GM19372 (cell line): Measurements from ENCODE around the gene TTC9C.
"Not testable (repeated sequence)": the region's sequence is repeated elsewhere in the genome, so short reads cannot be mapped to it uniquely, and the experiment has no call there.

Experiments used
- ATAC-seq: cut with Tn5 transposase; IDR thresholded peaks from one replicate; pipeline ENCODE4 v1.9.1; 2021; ENCODE audit warnings: mild to moderate bottlenecking, low read depth, moderate library complexity; ENCODE audit not compliant: unreplicated experiment

TTC9C gene, protein sequence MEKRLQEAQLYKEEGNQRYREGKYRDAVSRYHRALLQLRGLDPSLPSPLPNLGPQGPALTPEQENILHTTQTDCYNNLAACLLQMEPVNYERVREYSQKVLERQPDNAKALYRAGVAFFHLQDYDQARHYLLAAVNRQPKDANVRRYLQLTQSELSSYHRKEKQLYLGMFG

DNA sequence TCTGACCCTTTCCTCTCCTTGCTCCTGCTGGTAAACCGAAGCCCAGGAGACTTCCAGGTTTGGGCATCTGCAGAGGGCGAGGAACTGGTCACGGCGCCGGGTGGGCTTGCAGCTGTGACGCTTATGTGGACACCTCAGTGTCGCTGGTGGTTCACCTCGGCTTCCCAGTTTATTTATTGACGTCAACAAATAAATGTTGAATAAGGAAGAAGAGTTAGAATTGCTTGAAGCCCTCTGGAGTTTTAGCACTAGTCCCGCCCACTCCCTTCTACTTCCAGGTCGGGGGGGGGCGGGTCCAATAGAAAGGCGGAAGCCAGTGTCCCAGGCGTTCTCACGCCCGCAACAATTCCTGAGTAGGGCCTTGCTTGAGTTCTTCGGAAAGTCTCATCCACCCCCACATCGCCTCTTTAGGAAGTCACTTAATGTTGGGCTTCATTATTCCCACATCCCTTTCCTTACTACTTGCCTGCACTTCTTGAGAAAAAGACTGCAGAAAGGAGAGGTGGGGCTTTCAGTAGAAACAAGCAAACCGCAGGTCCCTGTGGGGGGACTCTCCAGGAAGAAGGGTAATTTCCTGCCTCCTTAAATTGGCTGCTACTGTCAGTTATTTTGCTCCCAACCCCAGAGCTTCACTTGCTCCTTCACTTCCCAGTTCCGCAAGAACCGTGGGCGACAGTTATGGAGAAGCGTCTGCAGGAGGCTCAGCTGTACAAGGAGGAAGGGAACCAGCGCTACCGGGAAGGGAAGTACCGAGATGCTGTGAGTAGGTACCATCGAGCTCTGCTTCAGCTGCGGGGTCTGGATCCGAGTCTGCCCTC, at the start of gene TTC9C:
TSS of gene TTC9C (plus strand) at position 316 of the 818 bp plus-strand sequence. CDS start at position 679, 363 bp downstream.
- ATAC-seq = peak; percentile 4

DNA sequence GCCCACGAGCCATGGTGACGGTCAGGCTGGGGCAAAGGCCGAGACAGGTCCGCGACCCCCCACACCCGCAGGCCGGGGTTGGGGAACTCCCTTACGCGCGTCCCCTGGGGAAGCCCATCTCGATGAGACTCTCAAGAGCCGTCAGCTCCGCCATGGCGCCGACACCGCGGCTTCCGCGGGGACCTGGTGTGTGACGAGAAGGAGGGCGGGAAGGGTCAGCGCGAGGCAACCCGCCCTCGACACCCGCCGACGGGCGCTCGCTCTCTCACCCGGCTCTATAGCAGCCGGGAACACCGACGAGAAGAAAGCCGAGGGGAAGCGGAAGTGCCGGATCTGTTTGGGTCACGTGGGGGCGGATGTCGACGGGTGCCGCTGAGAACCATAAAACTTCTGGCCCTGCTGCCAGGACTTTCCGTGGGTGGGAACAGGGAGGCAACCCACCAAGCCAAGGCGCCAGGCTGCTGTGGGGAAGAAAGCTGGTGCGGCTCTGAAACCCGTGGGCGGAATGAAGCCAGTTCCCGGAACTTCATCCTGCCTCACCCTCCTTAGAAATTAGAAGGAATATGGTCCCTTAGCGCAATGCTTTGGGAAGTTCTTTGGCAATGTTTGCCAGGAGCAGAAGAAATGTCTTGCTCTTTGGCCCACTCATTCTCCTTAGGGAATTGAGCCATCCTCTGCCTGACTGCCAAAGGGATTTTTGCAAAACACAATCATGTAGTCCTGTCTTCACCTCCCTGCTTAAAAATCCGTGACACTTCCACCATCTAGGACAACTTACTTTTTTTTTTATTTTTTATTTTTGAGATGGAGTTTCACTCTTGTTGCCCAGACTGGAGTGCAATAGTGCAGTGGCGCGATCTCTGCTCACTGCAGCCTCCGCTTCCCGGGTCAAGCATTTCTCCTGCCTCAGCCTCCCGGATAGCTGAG, 49.3 kb upstream of the TTC9C start, which contains the start of gene UBXN1:
TSS of gene UBXN1 (minus strand) at position 304 of the 927 bp plus-strand sequence. CDS start at position 154, 150 bp downstream.
- no peak for ATAC-seq

DNA sequence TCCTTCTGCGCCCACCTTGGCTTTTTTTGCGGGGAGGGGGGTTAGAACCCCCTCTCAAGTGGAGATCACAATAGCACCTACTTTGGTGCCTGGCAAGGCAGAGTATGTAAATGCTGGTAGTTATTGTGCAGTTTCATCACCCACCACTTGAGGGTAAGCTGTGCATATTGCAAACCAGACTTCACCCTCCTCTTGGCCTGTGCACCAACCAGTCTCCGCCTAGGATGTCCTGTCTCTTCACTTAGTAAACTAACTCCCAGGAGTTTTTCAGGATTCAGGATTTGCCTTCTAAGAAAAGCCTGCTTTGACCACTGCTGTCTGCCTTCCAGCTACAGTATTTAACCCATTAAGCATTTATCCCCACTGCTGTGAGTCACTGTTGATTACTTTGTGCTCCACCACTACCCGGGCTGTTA, 47.5 kb upstream of the TTC9C start:
- ATAC-seq = peak; percentile 66

DNA sequence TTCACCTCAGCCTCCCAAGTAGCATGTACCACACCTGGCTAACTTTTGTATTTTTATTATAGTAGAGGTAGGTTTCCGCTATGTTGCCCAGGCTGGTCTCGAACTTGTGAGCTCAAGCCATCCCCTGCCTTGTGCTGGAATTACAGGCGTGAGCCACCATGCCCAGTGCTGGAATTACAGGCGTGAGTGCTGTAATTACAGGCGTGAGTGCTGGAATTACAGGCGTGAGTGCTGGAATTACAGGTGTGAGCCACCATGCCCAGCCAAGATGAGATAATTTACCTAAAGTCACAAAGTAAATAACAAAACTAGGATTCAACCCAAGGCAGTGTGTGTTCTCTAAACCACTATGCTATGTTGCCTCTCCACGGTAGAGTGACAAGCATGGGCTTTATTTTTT, 45.8 kb upstream of the TTC9C start:
- no peak for ATAC-seq

DNA sequence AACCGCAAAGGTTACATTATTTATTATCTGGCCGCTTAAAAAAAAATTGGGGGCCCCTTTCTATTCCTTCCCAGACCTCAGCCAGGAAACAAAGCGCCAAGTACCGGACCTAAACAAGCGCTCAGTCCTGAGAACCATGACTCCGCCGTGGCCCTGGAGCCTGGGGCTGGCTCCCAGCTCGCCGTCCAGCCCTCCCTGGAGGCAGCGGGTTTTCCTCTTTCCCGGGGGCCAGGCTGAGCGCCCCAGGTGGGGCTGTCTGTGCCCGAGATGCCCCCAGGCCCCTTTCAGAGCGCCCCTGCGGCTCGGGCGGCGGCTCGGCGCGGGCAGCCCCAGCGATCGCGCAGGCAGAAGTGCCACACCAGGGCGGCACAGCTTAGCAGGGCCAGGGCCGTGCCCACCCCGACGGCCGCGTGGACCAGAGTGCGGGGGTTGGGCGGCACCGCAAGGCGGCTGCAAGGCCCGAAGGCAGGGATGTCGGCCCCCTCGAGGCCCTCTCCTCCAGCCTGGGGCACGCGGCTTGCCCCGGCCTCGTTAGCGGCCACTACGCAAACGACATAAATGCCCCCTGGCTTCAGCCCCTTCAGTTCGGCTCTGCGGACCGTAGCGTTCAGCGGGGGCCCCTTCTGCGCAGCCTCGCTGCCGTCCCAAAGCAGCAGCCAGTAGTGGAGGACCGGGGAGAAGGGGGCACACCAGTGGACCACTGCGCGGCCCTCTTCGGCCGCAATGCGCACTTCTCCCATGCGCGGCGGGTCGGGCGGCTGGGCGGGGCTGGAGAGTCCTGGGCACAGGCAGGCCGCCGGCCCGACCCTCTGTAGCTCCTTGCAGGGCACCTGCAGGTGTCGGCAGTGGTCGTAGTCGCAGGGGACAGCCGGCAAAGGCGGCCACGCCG, 40.5 kb upstream of the TTC9C start:
- ATAC-seq = no peak

DNA sequence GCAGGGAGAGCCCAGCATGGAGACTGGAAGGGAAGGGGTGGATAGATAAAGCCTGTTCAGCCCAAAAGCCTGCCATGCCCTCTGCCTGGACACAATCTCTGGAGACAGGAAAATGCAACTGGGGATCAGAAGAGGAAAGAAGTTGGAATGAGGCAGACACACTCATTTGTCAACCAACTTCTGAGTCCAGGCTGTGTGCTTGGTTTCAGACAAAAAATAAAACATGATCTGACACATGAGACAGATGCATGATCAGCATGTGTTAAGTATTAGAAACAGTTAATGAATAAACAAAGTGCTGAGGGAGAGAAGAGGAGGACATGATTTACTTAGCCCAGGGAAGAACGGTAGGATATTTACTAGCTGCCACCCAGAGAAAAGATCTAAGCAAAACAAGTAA, 39.8 kb upstream of the TTC9C start:
- no peak for ATAC-seq

DNA sequence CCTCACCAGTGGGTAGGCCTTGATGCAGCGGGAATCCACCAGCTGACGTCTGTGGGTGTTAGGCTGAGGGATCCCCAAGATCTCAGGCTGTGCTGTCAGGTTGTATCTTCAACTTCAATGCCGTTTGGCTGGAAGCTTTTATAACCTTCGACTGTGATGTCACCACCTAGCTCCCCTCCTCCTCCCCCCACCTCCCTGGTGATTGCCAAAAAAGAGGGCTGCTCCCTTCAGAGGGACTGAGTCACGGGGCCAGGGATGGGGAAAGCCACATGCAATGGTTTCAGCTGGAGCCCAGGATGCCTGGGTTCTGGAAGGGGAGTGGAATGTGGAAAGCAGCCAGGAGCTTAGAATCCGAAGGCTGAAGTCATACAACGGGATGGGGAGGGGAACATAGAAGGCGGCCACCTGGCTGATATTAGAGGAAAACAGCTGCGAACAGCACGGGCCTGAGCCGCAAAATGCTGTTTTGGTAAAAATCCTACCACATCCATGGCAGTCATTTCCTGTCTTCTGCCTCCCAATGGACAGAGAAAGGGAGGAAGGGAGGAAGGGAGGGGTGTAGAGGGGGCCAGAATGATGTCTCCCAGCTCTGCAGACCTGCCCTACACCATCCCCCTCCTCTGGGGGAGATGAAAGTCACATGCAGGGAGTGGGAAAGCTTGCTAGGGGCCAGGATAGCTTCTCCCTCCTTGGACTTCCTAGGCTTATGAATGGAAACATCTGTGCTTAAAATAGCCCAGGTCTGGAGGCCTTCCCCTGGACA, 38.7 kb upstream of the TTC9C start, which contains the start of gene LRRN4CL:
TSS of gene LRRN4CL (minus strand) at position 110 of the 763 bp plus-strand sequence. CDS start 1,022 bp downstream, outside the sequence.
- no peak for ATAC-seq

DNA sequence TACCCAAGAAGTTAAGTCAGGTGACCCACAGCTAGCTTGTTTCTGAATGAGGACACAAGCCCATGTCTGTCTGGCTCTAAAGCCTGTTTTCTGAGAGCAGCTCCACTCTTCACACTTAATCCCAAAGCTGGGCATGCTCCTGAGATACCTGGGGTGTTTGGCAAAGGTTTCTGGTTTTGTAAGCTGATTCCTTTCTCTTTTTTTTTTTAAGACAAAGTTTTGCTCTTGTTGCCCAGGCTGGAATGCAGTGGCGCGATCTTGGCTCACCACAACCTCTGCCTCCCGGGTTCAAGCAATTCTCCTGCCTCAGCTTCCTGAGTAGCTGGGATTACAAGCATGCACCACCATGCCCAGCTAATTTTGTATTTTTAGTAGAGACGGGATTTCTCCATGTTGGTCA, 34.7 kb upstream of the TTC9C start:
- ATAC-seq = not testable (repeated sequence)

DNA sequence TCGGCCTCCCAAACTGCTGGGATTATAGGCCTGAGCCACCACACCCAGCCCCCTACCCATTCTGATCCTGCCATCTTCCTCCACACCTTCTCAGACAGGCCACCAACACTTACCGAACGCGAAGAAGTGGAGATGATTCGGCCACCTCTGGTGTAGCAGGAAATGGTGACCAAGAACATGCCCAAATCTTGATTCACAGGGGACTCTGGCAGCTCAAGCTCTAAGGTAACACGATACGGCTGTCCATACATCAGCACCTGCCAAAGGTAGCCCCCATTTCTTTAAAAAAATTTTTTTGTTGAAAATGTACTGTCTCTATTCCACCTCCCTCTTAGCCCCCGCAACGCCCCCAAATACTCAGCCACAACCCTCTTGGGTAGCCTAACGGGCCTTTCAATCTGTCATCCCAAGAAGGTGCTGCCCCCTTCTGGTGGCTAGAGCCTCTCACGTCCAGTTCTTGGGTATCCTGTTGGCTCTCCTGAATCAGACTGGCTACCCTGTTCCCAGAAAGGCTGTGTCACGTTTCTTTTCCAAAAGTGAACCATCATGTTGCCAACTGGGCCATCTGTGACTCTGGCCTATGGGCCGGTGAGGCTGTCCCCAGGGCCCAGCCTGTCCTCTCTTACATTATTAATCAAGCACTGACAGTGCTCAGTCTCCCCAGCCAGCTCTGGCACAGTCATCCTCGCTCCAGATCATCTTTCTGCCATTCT, 33.7 kb upstream of the TTC9C start:
- no peak for ATAC-seq

DNA sequence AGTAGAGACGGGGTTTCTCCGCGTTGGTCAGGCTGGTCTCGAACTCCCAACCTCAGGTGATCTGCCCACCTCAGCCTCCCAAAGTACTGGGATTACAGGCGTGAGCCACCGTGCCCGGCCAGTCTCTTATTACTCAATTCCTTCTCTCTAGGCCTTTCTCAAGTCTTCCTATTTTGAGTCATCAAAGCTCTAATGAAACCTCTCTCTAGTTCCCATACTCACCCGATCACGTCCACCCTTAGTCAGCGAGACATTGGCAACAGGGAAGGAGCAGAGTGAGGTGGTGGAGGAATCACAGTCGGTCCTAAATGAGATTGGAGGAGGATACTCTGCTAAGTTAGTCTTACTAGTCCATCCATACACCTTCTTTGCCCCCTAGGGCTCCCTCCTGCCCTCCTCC, 26.0 kb upstream of the TTC9C start:
- no peak for ATAC-seq

DNA sequence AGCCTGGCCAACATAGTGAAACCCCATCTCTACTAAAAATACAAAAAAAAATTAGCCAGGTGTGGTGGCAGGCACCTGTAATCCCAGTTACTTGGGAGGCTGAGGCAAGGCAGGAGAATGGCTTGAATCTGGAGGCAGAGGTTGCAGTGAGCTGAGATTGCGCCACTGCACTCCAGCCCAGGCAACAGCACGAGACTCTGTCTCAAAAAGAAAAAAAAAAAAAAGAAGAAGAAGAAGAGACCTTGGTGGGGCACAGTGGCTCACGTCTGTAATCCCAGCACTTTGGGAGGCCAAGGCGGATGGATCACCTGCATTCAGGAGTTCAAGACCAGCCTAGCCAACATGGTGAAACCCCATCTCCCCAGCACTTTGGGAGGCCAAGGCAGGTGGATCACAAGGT, 24.4 kb upstream of the TTC9C start:
- not testable (repeated sequence) for ATAC-seq

DNA sequence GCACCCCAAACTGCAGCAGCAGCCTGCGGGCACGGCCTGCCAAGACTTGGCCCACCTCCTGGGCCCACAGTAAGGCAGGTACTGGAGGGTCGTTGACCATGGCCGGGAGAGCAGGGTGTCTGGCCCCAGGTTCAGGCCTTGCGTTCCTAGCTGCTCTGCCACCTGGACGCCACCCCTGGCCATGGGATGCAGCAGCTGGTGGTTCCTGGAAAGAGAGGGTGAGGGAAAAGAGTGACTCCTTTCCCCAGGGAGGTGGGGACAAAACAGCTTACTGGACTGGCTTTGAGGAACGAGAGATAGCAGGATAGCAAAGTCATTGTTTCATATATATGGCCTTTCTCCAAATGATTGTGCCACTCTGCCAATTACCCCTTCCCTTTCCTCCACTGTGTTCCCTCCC, 22.9 kb upstream of the TTC9C start:
- ATAC-seq = no peak

DNA sequence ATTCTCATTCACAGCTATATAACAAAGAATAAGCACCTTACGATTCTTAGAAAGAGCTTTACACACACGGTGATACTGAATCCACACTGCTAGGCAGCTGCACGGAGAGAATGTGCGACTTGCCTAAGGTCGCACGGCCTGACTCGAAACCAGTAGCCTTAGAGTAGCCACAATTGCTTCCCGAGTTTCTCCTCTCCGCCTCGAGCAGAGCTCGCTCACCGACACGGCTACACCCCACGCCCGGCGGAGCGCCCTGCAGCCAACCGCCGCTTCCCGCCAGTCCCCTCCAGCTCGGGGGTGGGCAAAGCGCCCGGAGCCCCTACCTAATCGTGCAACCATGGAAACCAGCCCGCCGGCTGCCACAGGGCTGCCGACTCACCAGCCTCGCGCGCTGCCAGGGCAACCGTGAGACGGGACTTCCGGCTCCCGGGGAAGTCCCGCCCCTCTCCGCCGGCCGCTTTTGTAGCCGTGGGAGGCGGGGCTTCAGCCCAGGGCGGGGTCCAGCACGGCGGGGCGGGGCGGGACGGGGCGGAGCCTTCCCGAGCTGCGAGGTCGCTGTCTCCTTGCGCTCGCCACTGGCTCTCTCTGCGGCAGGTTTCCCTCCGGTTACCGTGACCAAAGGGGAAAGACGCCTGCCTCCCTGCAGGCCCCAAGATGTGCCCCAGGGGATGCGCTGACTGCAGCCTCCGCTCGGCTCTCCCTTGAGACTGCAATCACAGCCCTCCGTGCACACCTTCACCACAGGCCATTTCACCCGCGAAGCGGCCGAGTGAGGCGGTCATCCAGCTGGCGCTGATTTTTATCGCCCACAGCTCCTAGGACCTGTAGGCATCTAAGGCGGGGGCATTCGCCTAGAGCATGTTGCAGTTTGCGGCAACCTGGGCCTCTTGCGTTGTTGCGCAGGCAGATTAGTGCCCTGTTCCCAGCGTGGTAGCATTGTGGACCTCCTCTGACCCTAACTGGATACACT, 22.1 kb upstream of the TTC9C start:
- ATAC-seq = no peak

DNA sequence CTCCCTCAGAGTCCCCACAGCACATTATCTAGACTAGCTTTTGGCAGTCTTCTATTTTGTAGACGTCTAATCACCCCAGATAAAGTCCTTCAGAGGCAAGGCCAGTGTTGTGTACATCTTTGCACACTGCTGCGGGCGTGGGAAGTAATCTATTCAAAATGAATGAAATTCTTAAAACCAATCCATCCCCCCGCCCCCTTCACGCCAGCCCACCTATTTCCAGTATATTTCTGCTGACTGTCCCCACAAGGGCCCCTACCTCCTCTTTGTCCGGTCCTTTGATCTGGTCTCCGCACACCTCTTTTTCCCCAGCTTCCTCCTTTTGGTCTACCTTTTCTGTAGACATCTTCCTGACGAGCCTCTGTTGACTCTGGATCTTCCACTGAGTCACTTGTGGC, 21.4 kb upstream of the TTC9C start:
- no peak for ATAC-seq

DNA sequence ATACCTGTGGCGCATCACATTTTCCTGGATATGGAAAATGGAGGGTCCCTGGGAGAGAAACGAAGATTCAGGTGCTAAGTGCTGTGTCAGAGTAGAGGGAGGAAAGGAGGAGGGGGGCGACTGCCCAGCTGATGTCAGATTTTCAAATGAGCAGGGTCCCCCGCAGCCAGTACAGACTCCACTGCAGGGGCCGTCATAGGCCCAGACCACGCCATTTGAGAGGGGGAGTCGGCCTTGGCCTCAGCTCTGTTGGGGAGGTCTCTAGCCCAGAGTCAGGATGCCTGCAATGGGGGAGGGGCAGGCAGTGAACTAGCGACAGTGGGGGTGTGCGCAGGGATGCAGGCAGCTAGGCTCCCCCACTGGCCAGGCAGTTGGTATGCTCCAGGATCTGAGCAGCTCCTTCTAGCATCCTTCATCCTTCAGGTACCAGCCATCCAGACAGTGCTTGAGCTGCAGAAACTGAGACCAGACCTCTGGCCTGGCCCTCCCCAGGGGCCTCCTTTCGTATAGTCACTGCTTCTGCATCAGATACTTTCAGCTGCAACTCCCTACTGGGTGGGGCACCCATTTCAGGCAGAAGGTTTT, 20.9 kb upstream of the TTC9C start, which contains the start of the genes BSCL2 and GNG3:
TSS of gene BSCL2 (minus strand) at position 148 of the 585 bp plus-strand sequence. CDS start 229 bp downstream, outside the sequence.
TSS of gene GNG3 (plus strand) at position 400 of the 585 bp plus-strand sequence. CDS start 620 bp downstream, outside the sequence.
- ATAC-seq = no peak

DNA sequence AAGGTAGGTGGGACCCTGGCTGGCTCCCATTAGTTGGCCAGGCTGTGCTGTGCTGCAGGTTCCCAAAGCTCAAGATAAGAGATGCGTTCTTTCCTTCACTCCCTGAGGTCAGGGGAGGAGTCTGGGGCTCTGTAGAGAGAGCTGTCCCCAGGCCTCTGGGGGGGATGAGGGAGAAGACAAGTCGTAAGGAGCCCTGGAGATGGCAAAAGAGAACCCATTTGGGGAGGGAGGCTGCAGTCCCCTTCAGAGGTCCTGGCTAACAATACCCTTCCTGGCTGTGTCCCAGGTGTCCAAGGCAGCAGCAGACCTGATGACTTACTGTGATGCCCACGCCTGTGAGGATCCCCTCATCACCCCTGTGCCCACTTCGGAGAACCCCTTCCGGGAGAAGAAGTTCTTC, 19.9 kb upstream of the TTC9C start:
- ATAC-seq = no peak

DNA sequence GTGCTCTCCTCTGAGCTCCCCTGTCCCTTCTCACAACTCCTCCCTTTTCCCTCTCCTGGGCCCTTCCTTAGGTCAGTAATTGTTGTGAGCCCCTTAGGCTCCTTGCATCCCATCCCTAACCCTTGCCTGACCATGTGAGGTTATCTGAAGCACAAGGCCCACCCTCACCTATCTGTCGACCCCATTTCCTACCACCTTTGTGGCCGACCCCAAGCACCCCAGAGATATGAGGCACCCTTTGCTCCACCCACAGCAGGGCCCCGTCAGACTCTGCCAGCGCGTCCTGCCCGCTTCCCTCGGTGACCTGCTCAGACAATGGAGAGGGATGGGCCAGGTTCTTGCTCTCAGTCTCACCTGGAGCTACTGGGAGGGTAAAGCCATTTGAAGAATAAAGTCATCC, 19.5 kb upstream of the TTC9C start:
- no peak for ATAC-seq
